GM23338 (cell line): Measurements from ENCODE around the gene FOXI2. TPM values are rescaled to one million over a fixed set of nuclear protein-coding genes. Genes with fewer than 3 reads are reported as not detected.

ENCODE experiments used
- ATAC-seq: fragments of 200-7000 bp; cut with Tn5 transposase; 3 replicates; pipeline ENCODE4 v1.9.1; 2020
- DNase-seq: peaks from one replicate; pipeline ENCODE4 v3.0.0-alpha.2; 2015; ENCODE audit warnings: low spot score
- H2AFZ ChIP-seq: fragments of 200-600 bp; sonication (generic); 2 replicates; pipeline ENCODE4 v1.8.0; 2016; ENCODE audit warnings: antibody characterized with exemption, mild to moderate bottlenecking, moderate library complexity
- H3F3A ChIP-seq: fragments of 200-600 bp; sonication (generic); replicated peaks from 2 replicates; pipeline ENCODE4 v1.8.0; 2017; ENCODE audit warnings: antibody characterized with exemption, mixed run types, low read depth
- H3K27ac ChIP-seq: fragments of 200-600 bp; sonication (generic); 2 replicates; pipeline ENCODE4 v1.6.1; 2016; ENCODE audit warnings: low read depth
- H3K27me3 ChIP-seq: fragments of 200-600 bp; sonication (generic); 2 replicates; pipeline ENCODE4 v1.8.0; 2016; ENCODE audit warnings: mild to moderate bottlenecking, mixed run types, moderate library complexity; ENCODE audit not compliant: insufficient read depth
- H3K36me3 ChIP-seq: fragments of 200-600 bp; sonication (generic); 2 replicates; pipeline ENCODE4 v1.8.0; 2016; ENCODE audit warnings: mild to moderate bottlenecking; ENCODE audit not compliant: insufficient read depth
- H3K4me1 ChIP-seq: fragments of 200-600 bp; sonication (generic); 2 replicates; pipeline ENCODE4 v1.8.0; 2016; ENCODE audit warnings: mild to moderate bottlenecking, moderate library complexity; ENCODE audit not compliant: insufficient read depth
- H3K4me2 ChIP-seq: fragments of 200-600 bp; sonication (generic); 2 replicates; pipeline ENCODE4 v1.7.1; 2017; ENCODE audit warnings: mixed run types
- H3K4me3 ChIP-seq: fragments of 200-600 bp; sonication (generic); 2 replicates; pipeline ENCODE4 v1.6.1; 2016; ENCODE audit warnings: mixed run types
- H3K79me2 ChIP-seq: fragments of 200-600 bp; sonication (generic); replicated peaks from 2 replicates; pipeline ENCODE4 v1.8.0; 2017; ENCODE audit warnings: mild to moderate bottlenecking; ENCODE audit not compliant: insufficient read depth
- H3K9me2 ChIP-seq: fragments of 200-600 bp; sonication (generic); 2 replicates; pipeline ENCODE4 v1.8.0; 2017; ENCODE audit not compliant: insufficient read depth
- H4K20me1 ChIP-seq: fragments of 200-600 bp; sonication (generic); replicated peaks from 2 replicates; pipeline ENCODE4 v1.8.0; 2017; ENCODE audit warnings: mild to moderate bottlenecking; ENCODE audit not compliant: insufficient read depth
- H3K27ac Mint-ChIP-seq: 2 replicates; pipeline ENCODE4 v1.8.0; 2020; ENCODE audit warnings: inconsistent platforms, mild to moderate bottlenecking, moderate library complexity, mixed read lengths
- H3K27me3 Mint-ChIP-seq: 3 replicates; pipeline ENCODE4 v1.8.0; 2022; ENCODE audit warnings: low read depth, mild to moderate bottlenecking, moderate library complexity, mixed read lengths, inconsistent platforms; ENCODE audit not compliant: insufficient read depth, poor library complexity
- H3K36me3 Mint-ChIP-seq: 3 replicates; pipeline ENCODE4 v1.8.0; 2021; ENCODE audit warnings: low read depth, mild to moderate bottlenecking, inconsistent platforms, moderate library complexity, mixed read lengths
- H3K4me1 Mint-ChIP-seq: 3 replicates; pipeline ENCODE4 v1.8.0; 2020; ENCODE audit warnings: mild to moderate bottlenecking, inconsistent platforms, mixed read lengths
- H3K4me3 Mint-ChIP-seq: 3 replicates; pipeline ENCODE4 v1.8.0; 2021; ENCODE audit warnings: moderate library complexity, mild to moderate bottlenecking, inconsistent platforms, mixed read lengths
- H3K9me3 Mint-ChIP-seq: 3 replicates; pipeline ENCODE4 v1.8.0; 2020; ENCODE audit warnings: moderate library complexity, mild to moderate bottlenecking, inconsistent platforms, mixed read lengths
- CREB1 ChIP-seq: fragments of 250-450 bp; sonication (Bioruptor Pico); IDR thresholded peaks from 2 replicates; pipeline ENCODE4 v1.5.0; 2020; ENCODE audit warnings: low read depth, mild to moderate bottlenecking, moderate library complexity
- CTCF ChIP-seq, 2 experiments: fragments of 200-600 bp in 1 of 2; sonication (generic) in 1 of 2; conservative IDR thresholded peaks; 2 replicates each; pipeline versions ENCODE4 v1.5.1 to v1.6.1; 2016 to 2017; ENCODE audit warnings: antibody characterized with exemption in 2 of 2, low read depth in 2 of 2, mild to moderate bottlenecking in 2 of 2, moderate library complexity in 1 of 2
- ETS1 ChIP-seq: IDR thresholded peaks from 2 replicates; pipeline ENCODE4 v1.6.1; 2016; ENCODE audit warnings: antibody characterized with exemption
- EZH2 ChIP-seq: fragments of 200-600 bp; sonication (generic); IDR thresholded peaks from one replicate; pipeline ENCODE4 v1.8.0; 2017; ENCODE audit warnings: antibody characterized with exemption, mild to moderate bottlenecking, low read depth; ENCODE audit not compliant: unreplicated experiment
- EZH2phosphoT487 ChIP-seq: fragments of 200-600 bp; sonication (generic); IDR thresholded peaks from one replicate; pipeline ENCODE4 v1.8.1; 2018; ENCODE audit warnings: antibody characterized with exemption; ENCODE audit not compliant: unreplicated experiment
- JUNB ChIP-seq: IDR thresholded peaks from one replicate; pipeline ENCODE4 v1.6.1; 2016; ENCODE audit warnings: antibody characterized with exemption; ENCODE audit not compliant: unreplicated experiment
- NANOG ChIP-seq: IDR thresholded peaks from 2 replicates; pipeline ENCODE4 v1.6.1; 2016; ENCODE audit warnings: antibody characterized with exemption, borderline replicate concordance
- POLR2AphosphoS5 ChIP-seq: IDR thresholded peaks from 2 replicates; pipeline ENCODE4 v1.6.1; 2016; ENCODE audit warnings: antibody characterized with exemption, low read depth
- REST ChIP-seq: IDR thresholded peaks from one replicate; pipeline ENCODE4 v1.6.1; 2018; ENCODE audit warnings: antibody characterized with exemption; ENCODE audit not compliant: unreplicated experiment
- STAT1 ChIP-seq: IDR thresholded peaks from one replicate; pipeline ENCODE4 v1.6.1; 2016; ENCODE audit warnings: antibody characterized with exemption; ENCODE audit not compliant: unreplicated experiment
- ZNF114 ChIP-seq: fragments of 250-450 bp; sonication (Bioruptor Pico); IDR thresholded peaks from 2 replicates; pipeline ENCODE4 v1.5.0; 2020; ENCODE audit warnings: mild to moderate bottlenecking, moderate library complexity
- ZNF331 ChIP-seq: fragments of 250-450 bp; sonication (Bioruptor Pico); IDR thresholded peaks from 2 replicates; pipeline ENCODE4 v1.5.0; 2020; ENCODE audit warnings: low read depth, mild to moderate bottlenecking, moderate library complexity
- polyA plus RNA-seq: library from polyadenylated mRNA; unstranded; fragments of >200 nt; fragmentation: Nextera tagmentation; extraction: Ambion mirVana; gene quantifications from 2 replicates; pipeline ENCODE4 v1.2.1, GENCODE V29; 2016
- total RNA-seq: library from RNA; depleted of rRNA; stranded (reverse); fragments of >200 nt; shearing (Covaris generic); gene quantifications from 2 replicates; pipeline ENCODE4 v1.2.3, GENCODE V29; 2014
- TF ChIP-seq, protein P1 (sequence below): fragments of 250-450 bp; sonication (Bioruptor Pico); IDR thresholded peaks from 2 replicates; pipeline ENCODE4 v1.5.0; 2020; ENCODE audit warnings: mild to moderate bottlenecking, moderate library complexity

FOXI2 gene
- total and polyA plus RNA-seq, 2 experiments from 2014 or later = 0.74 to 1.3 TPM

- H3K9me2 ChIP-seq = no peaks in the 10 kb centered on the region
- H4K20me1 ChIP-seq = no peaks in the 10 kb centered on the region
- no peak for DNase-seq
- H3K4me2 ChIP-seq = no peak overlapping the region
- H3K4me3 Mint-ChIP-seq = no peak overlapping the region
- peaks cover 12% of the 10 kb centered on the region; the same call in 2 of the 3 replicates for H3K4me1 Mint-ChIP-seq
- TF ChIP-seq ZNF114 (CRISPR knock-in tag) (no peak), NANOG (no peak), EZH2phosphoT487 (no peak), CTCF (conservative IDR thresholded peaks at IDR 0.05; ENCODE audit: low read depth in 2 of 2) (no peak), JUNB (no peak), POLR2AphosphoS5 (no peak), CREB1 (CRISPR knock-in tag) (no peak), ZNF331 (CRISPR knock-in tag) (no peak), EZH2 (no peak), ETS1 (no peak), STAT1 (no peak), REST (no peak)
- TF ChIP-seq, protein P1, sequence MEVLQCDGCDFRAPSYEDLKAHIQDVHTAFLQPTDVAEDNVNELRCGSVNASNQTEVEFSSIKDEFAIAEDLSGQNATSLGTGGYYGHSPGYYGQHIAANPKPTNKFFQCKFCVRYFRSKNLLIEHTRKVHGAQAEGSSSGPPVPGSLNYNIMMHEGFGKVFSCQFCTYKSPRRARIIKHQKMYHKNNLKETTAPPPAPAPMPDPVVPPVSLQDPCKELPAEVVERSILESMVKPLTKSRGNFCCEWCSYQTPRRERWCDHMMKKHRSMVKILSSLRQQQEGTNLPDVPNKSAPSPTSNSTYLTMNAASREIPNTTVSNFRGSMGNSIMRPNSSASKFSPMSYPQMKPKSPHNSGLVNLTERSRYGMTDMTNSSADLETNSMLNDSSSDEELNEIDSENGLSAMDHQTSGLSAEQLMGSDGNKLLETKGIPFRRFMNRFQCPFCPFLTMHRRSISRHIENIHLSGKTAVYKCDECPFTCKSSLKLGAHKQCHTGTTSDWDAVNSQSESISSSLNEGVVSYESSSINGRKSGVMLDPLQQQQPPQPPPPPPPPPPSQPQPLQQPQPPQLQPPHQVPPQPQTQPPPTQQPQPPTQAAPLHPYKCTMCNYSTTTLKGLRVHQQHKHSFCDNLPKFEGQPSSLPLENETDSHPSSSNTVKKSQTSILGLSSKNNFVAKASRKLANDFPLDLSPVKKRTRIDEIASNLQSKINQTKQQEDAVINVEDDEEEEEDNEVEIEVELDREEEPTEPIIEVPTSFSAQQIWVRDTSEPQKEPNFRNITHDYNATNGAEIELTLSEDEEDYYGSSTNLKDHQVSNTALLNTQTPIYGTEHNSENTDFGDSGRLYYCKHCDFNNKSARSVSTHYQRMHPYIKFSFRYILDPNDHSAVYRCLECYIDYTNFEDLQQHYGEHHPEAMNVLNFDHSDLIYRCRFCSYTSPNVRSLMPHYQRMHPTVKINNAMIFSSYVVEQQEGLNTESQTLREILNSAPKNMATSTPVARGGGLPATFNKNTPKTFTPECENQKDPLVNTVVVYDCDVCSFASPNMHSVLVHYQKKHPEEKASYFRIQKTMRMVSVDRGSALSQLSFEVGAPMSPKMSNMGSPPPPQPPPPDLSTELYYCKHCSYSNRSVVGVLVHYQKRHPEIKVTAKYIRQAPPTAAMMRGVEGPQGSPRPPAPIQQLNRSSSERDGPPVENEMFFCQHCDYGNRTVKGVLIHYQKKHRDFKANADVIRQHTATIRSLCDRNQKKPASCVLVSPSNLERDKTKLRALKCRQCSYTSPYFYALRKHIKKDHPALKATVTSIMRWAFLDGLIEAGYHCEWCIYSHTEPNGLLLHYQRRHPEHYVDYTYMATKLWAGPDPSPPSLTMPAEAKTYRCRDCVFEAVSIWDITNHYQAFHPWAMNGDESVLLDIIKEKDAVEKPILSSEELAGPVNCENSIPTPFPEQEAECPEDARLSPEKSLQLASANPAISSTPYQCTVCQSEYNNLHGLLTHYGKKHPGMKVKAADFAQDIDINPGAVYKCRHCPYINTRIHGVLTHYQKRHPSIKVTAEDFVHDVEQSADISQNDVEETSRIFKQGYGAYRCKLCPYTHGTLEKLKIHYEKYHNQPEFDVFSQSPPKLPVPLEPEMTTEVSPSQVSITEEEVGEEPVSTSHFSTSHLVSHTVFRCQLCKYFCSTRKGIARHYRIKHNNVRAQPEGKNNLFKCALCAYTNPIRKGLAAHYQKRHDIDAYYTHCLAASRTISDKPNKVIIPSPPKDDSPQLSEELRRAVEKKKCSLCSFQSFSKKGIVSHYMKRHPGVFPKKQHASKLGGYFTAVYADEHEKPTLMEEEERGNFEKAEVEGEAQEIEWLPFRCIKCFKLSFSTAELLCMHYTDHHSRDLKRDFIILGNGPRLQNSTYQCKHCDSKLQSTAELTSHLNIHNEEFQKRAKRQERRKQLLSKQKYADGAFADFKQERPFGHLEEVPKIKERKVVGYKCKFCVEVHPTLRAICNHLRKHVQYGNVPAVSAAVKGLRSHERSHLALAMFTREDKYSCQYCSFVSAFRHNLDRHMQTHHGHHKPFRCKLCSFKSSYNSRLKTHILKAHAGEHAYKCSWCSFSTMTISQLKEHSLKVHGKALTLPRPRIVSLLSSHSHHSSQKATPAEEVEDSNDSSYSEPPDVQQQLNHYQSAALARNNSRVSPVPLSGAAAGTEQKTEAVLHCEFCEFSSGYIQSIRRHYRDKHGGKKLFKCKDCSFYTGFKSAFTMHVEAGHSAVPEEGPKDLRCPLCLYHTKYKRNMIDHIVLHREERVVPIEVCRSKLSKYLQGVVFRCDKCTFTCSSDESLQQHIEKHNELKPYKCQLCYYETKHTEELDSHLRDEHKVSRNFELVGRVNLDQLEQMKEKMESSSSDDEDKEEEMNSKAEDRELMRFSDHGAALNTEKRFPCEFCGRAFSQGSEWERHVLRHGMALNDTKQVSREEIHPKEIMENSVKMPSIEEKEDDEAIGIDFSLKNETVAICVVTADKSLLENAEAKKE = no peak
- H3K27ac Mint-ChIP-seq = no peak overlapping the region
- no peak overlapping the region for H2AFZ ChIP-seq
- no peak overlapping the region for H3K27ac ChIP-seq
- H3K27me3 Mint-ChIP-seq = peaks cover 34% of the 10 kb centered on the region
- peaks cover 2% of the 10 kb centered on the region for H3K4me1 ChIP-seq
- H3K27me3 ChIP-seq = peaks cover 17% of the 10 kb centered on the region
- no peaks in the 10 kb centered on the region for H3F3A ChIP-seq
- H3K36me3 Mint-ChIP-seq = no peaks in the 10 kb centered on the region
- no peak overlapping the region for H3K4me3 ChIP-seq
- H3K9me3 Mint-ChIP-seq = no peaks in the 10 kb centered on the region
- no peaks in the 10 kb centered on the region for H3K79me2 ChIP-seq
- no peak for ATAC-seq
- no peaks in the 10 kb centered on the region for H3K36me3 ChIP-seq
Measured at GRCh38 chr10:127743205-127743604, 6.2 kb downstream of the FOXI2 start.
